GM21737 (cell line): ENCODE data around the gene MEIS2.

Source experiments
- ATAC-seq: cut with Tn5 transposase; IDR thresholded peaks from one replicate; pipeline ENCODE4 v1.9.1; 2021; ENCODE audit warnings: mild to moderate bottlenecking, moderate library complexity; ENCODE audit not compliant: unreplicated experiment

The MEIS2 gene

DNA sequence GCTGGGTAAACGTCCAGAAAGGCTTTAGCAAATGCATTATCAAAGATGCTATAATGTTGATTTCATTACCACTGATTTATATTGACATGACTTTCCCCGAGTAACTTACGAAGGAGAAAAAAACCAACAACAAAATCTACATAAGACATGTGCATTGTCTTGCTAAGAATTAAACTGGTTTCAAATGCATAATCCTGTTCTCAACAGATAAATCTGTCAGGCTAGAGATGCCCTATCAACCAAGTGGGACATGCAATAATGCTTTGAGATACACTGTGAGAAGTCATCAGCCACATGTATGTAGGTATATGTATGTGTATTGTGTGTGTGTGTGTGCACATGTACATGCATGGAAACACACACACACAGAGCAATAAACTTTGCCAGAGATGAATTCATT lies 195.6 kb downstream of the MEIS2 start:
- no peak for ATAC-seq

DNA sequence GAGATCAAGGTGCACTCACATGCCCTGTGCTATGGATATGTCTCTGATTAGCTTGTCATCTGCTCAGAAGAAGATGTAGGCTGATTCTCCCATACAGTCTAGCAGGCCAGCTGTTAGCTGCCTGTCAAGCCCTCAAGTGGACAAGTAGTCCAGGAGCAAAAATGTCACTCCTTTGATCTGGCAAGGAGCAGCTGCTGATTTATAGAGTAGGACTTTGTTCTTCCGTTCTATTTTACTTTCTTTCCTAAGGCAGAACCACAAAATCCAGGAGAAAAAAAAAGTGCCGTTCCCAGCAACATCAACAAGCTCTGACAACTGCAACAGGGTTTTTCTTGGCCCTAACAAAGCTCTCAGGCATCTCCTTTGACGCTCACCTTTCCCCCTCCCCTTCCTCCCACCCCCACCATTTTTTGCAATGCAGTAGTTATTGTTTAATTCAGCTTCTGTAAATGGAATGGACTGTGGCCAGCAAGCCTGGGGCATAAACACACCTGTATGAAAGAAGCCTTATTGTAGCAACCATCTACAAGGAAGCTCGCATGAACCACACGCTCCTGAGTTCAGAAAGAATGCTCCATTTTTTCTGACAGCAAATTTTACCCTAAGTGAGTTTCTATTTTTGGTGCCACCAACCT lies 196.3 kb downstream of the MEIS2 start:
- no peak for ATAC-seq

DNA sequence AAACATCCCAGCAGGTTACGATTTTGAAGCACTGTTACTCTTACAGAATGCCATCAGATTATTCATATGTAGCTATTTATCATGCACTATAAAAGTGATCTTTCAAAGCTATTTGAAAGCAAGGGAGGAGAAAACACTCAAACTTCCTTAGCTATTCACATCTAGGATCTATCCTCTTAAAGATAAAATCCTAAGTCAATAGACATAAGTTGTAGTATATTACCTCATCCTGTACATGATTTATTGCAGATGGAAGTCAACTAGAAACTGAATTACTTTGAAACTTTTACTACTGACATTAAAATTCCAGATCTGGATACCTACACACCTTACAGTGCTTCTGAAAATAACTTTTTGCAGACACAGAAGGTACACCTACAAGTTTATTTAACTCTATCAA lies 197.2 kb downstream of the MEIS2 start:
- ATAC-seq: no peak

DNA sequence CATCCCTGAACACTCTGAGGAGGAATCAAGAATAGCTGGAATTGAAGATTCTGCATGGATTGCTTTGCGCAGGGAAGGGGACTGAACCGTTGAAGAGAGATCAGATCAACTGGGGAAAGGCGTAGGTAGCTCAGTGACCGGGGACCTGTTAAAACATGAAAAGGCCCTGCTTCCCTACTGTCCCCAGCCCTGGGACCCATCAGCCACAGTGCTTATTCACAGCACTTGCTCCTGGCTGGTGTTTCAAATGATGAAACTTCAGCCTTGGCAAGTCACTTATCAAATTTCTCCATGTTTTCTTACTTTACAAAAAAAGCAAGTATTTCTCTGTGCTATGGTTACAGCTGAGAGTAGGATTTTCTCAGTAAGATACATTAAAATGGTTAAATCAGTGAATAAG lies 199.3 kb downstream of the MEIS2 start:
- ATAC-seq: no peak

DNA sequence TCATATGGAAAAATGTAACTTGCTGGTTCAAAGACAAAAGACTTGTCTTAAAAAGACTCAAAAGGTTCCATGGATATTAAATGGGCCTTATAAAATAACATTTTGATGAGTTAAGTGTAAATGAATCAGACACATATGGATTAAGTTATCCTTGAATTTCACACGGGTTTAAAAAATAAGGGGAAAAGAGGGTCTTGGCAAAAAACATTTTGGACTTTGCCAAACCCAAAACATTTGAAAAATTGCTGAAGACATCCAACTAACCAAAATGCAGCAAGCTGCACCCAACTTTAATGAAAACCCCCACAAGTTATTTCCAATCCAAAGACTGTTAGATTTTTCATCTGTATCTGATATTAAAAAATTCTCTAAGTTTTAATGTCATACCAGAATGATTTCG lies 200.7 kb downstream of the MEIS2 start:
- ATAC-seq: no peak

DNA sequence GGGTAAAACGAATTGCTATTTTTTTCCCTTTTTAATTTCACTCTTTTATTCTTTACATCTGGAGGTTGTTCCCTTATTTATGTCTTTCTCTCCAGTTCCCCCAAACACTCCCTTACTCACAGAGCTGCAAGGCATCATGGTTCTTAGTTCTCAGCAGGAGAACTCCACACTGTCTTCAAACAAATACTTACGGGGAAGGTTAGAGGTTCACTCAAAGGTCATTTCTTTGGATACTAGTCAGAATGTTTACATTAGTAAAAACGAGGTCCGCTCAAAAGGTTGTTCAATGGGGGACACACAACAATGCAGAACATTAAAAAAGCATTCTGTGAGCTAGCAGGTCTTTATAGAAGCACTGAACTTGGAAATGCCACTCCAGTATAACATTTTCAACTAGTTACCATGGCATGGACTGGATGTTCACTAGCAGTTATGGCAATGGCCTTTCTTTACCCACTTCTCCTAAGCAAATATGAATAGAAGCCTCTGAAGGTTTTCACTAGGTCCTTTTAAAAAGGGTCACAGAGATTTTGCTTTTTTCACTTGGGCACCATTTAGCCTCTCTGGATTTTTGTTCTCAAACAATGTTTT lies 201.7 kb downstream of the MEIS2 start:
- ATAC-seq: no peak

DNA sequence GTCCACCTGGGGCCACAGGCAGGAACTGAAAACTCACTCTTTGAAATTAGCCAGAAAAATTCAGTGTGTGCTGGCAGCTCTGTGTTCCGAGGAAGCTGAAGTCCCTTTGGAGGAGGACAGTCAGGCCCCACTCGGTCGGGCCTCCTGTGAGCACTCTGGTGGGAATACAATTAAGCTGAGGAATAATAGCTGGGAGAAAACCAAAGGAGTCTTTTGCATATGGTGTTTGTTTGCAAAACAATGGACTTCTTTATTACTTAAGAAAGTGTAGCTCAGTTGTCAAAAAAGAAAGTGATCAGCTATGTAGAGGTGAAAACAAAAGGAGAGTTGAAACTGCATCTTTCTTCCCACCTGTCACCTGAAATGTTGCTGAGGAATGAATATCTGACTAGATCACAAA lies 202.5 kb downstream of the MEIS2 start:
- ATAC-seq: no peak

DNA sequence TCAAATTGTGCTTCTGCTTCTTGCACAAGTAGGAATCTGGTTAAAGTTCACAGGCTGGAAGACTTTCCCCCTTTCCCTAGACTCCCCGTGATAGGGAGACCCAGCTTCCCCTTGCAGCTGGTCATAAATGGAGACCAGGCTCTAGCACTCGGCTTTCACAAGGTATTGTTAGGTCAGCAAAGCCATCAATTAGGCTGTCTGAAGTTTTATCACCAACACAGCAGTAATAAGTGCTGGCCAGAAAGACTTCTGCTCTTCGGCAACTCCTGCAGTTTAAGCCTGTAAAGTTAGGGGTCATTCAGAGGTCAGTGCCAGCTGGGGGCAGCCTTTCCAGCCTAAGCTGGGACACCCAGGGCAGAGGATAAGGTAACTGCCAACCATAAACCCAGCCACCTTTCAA lies 203.4 kb downstream of the MEIS2 start:
- ATAC-seq: no peak

DNA sequence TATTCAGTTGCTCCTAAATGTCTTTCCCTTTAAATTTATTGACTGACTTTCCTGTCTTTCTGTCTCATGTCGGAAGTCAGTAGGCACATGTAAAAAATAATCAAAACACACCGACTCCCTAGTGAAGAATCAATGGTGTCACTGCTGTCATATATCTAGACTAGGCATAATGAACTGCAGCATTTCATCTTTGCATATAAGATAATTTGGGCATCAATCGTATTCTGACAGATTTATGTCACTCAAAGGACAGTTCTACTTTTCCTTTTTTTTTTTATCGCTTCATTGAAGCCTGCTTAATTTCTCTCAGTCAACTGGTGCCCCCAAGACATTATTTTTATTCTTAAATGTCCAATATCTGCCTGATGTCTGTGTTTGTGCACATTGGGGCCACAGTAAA lies 206.3 kb downstream of the MEIS2 start:
- no peak for ATAC-seq

DNA sequence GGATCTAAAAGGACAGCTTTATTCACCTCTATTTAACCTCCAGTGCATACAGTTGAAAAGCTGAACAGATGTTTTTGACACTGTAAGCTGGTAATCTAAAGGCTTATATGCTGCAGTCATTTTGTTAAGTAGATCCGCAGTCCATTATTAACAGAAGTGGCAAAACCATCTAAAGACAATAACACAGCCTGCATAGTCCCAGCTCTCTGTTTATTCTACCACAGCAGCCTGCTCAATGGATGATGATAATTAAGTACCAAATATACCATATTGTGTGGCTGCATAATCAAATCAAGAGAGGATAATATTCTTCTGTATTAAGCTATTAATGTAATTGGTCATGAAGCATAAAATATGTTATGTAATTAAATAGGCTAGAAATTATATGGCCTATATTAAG lies 207.1 kb downstream of the MEIS2 start:
- no peak for ATAC-seq

DNA sequence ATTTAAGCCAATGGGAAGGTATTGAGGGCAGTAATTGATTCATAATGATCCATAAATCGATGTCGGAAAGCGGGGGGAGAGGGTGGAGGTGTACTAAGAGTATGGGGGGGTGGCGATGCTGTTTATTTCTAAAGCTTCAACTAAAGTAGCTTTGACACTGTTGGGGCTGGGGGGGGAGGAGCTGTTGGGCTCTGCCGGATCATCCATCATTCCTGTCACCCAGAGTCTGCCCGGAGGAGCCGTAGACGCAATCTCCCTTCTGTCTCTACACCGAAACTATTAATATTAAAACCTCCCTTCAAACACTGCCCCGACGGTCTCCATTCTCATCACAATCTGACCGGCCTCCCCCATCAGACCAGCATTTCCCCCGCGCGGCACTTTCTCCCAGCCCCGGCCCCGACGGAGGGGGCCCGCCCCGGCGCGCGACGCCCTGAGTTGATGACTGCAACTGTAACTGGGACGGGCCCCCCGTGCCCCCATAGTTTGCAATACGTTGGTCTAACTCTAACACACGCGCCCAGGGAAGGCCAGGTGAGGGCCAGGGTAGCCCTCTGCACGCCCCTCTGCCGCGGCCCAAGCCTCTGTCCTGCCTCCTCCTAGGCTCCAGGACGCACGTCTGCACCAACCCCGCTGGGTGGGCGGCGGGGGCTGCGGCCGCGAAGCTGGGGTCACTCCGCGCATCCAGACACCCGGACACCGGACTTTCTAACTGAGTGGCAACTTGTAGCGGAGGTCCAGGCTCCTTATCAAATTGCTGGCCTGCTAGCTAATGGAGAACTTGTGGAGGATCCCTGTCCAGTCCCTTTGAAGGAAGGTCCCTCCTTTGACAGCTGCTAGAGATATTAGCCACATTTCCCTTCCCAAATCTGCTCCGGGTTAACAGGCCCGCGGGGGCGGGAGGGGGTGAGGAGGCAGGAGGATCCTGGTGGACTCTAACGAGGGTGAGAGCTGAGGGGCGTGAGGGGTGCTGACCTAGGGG lies 212.0 kb downstream of the MEIS2 start:
- no peak for ATAC-seq

DNA sequence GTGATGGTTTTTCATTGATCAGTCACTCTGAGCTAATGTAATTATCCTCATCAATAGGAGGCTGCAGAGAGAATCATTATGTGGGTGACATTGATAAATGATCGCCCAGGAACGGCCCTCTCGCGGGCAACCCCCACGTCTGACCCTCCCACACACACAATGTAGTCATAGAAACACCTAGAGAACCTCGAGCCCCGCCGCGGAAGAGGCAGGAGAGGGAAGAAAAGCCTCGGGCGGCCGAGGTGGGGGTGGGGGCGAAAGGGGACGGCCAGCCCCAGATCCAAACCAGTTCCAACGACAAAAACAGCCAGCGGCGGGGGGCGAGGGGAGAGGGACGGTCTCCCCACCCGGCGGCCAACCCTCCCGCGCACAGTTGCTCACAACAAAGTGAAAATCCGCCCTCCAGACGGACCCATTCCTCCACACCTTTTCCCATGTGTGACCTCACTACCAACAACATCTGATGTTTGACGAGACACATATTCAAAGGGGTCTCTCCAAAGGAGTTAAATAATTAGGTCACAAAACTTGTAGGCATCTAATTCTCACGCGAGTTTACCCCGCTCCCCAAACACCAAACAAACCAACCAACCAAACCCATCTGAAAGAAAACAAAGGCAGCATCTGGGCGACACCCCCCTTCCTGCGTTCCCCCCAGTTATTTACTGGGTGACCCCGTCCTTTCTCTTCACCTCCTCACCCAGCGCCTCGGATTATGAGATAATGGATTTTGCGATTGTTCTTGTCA lies 213.0 kb downstream of the MEIS2 start:
- ATAC-seq: no peak

DNA sequence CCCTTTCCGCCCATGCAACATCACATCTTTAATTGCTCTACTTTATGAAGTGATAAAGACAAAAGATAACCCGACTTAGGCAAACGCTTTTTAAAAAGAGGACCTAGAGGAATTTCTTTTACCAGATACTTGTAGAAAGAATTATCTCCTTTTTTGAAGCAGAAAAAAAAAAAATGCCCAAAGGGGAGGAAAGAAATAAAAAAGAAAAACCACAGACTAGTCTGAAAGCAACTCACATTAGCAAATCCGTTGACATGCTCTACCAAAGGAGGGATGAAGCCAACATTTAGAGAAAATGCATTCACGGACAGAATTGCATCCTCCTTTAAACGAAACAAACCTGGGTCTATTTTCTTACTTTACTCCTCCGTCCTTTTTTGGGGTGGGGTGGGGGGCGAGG lies 213.6 kb downstream of the MEIS2 start:
- ATAC-seq: no peak

DNA sequence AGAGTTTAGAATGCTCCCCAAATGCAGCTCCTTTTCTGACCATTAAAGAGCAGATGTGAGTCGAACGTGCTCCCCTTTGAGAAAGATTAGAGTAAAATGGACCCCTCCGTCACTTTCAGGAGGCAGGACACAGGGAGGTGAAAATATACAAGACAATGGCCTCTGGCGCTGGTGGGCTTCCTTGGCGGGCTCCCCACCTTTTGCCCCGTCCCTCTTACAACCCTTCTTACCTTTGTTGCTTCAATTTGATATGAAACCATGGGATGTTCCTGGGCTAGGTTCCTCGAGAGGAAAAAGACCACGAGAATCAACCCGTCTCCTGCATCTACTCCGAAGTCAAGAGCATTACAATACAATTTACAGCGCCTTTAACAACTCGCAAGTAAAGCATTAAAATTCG lies 214.2 kb downstream of the MEIS2 start:
- no peak for ATAC-seq

DNA sequence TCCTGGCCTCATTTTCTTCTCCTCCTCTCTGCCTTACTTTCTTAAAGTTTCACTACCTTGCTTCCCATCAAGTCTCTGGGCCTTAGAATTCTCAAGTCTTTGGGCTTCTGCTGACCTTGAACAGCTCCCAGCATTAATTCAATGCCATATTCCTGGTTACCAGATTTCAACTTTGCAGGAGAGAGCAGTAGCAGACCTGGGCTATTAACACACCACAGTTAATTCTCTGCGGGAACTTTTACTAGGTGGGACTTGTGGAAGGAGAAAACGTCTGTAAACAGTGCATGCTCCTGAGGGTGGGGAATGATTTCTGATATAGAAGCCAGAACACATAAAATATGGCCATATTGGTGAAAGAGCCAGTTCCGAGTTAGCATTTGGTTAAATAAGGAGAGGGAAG lies 214.6 kb downstream of the MEIS2 start:
- ATAC-seq: no peak

DNA sequence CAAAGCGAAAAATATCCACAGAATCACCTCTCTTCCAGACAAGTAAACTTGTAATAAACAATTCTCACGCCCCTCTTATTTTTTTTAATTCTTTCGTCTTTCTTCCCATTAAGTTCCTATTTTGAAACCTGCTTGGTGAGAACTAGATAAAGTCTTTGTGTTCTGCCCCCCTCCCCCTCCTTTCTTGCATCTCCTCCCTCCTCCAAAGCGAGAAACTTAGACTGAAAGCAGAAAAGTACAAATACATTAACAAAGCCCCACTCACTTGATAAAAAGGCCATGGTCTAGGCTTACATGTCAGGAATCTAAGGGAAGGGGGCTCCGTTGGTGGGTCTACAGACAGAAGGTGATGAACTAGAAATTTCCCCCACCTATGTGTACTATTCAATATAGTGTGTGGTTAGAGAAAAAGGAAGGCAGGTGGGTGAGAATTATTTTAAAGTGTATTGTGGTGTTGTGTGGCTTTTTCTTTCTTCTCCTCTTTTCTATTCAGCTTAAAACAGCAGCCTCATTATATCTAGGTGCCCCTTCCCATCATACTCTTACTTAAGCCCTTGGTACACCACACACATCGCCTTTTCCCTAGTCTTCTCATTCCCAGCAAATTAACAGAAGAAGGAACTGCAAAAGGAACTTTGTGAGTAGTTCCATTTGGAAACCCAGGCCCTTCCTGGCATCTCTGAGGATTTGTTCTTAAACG lies 215.3 kb downstream of the MEIS2 start:
- no peak for ATAC-seq

DNA sequence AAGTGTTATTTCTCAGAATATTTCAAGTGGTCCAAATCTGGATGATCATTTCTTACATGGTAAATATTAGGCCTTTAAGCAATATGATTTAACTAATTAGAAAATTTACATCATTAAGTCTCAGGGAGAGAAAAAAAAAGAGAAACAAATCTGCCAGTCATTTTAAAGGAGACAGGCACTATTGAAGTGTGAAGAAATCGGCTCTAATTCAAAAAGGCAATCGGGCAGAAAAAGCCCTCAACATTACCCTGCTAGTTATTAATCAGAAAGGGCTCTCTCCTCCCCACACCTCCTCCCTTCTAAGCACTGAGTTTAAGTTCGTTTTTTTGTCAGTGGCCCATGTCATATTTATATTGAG lies 215.9 kb downstream of the MEIS2 start:
- no peak for ATAC-seq

DNA sequence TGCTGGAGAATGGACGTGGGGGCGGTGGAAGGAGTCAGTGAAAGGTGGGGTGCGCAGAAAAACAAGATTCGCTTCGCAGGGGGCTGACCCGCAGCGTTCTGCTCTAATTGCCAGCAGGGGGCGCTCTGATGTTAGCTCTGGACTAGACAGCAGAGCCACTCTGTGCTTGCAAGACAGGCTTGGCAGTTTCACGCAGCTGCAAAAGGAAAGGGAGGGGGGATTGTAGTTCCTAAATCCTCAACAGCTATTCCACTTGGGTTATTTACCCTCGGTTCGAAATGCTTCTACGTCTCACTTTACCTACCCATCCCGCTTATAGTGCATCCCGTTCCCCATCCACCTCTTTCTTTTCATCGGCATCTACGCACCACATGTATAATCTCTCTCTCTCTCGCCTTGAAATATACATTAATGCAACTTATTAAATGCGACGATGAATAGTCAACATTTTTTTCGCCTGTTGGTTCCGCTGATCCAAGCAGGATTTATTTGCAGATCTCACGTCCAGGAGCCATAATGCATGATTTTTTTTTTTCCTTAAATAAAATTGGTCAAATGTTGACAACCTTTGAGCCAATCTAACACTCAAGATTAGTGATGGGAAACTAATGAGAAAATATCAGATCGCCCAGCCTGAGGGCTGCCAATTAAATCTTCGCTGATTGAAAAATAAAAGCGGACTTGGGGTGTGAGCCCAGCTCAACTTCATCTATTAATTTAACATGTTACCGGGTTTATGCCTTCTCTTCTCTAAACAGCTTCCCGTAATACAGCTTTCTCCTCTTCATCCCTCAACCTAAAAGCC lies 216.4 kb downstream of the MEIS2 start:
- ATAC-seq: peak; percentile 74

DNA sequence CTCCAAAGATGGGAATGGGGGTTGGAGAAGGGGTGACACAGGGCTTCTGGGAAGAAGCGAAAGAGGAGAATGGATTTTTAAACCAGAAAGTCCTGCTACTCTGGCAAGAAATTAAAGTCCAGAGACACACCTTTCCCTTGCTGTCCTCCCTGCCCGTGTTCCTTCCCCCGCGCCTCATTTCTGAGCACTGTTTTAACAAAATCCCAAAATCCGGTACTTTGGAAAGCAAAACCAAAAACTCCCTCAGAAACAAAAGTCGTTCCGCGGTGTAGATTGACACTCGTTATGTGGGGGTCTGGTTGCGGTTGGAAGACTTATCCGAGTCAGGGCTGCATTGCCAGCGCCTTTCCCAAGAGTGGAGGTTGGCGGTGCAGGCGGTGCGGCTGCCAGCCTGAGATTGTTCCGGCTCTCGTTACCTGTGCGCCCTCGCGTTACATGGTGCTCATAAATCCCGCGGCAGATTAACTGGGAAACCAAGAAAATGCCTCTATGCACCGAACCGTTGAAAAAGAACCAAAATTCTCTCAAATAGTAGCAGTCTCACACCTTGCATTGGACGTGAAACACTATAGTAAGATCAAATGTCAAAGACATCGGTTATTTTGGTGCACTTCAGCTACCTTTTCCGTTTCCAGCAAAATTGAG lies 217.7 kb downstream of the MEIS2 start:
- no peak for ATAC-seq
